ENCODE measurements around the gene SSC5D.

The SSC5D gene

DNA sequence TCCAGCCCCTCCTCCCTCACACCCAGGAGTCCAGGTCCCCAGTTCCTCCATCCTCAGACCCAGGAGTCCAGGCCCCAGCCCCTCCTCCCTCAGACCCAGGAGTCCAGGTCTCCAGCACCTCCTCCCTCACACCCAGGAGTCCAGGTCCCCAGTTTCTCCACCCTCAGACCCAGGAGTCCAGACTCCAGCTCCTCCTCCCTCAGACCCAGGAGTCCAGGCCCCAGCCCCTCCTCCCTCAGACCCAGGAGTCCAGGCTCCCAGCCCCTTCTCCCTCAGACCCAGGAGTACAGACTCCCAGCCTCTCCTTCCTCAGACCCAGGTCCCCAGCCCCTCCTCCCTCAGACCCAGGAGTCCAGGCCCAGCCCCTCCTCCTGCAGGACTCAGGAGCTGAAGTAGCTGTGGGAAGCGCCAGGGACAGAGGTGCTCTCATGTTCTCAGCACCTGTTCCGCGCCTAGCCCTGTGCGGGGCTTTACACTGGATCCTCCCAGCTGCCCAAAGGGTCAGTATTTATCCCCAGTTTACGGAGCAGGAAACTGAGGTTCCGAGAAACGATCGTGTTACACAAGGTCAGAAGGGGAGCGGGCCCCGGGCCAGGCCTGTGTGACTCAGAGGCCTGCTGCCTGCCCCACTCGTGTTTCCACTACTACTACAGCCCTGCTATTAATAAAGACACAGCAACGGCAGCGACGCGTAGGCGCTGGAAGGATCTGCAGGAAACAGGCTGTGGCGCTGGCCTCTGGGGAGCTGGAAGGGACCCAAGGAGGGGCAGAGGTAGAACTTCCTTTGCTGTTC is 58.8 kb downstream of the SSC5D start:
- Histone ChIP-seq H3K9me3 (ENCODE audit: control insufficient read depth in 1 of 2, low read length in 2 of 2) (no peaks in the 10 kb centered on the region), H3K4me1 (ENCODE audit: control insufficient read depth in 1 of 2, insufficient read depth in 2 of 2, low read length in 2 of 2) (peaks cover 5 to 8% of the 10 kb centered on the region in 2 donors), H3K36me3 (ENCODE audit: control insufficient read depth in 1 of 2, insufficient read depth in 2 of 2, low read length in 2 of 2) (no peaks in the 10 kb centered on the region), H3K27ac (ENCODE audit: low read depth, low read length) (no peak overlapping the region), H3K27me3 (ENCODE audit: control insufficient read depth in 1 of 2, insufficient read depth in 2 of 2, low read length in 2 of 2) (no peaks in the 10 kb centered on the region), H3K4me3 (ENCODE audit: low read depth in 1 of 2, low read length in 2 of 2) (no peak overlapping the region), H3K9ac (ENCODE audit: low read depth in 1 of 2, low read length in 2 of 2) (no peak overlapping the region)

DNA sequence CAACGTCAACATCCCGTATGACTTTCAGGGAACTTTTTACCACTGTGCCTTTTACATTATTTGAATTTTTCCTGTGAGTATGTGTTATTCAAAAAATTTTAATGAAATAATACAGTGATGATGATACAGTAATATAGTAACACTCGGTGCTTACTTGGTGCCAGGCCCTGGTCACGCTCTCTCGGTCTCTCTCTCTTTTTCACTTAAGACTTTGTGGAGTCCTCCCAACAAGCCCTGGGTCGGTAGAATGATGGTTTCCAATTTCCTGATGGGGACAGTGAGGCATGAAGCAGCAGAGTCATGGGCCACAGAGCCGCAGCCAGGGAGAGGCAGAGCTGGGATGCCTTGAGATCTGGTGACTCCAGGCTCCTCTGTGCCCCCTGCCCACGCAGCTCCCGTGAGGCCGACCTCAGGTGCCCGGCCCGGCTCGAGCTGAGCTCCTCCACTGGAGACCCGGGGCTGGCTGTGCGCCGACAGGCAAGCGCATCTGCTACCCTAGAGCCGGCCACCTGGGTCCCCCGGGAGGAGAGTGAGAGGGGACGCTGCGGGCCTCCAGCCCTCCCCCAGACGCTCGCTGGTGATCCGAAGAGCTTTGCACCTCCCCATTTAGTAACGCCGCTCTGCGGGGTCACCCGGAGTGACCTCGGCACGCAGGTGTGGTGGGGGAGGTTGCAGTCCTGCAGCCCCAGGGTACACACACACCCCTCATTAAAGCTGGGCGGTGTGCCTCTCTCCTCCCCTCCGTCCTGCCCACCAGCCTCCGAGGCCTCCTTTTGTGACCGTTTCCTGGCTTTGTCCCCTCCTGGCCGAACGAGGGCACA is 61.5 kb downstream of the SSC5D start:
- H3K9ac ChIP-seq (ENCODE audit: low read depth in 1 of 2, low read length in 2 of 2) = peak overlapping the region; percentile 17 to 51
- peaks cover 8 to 9% of the 10 kb centered on the region in 2 donors for H3K4me1 ChIP-seq (ENCODE audit: control insufficient read depth in 1 of 2, insufficient read depth in 2 of 2, low read length in 2 of 2)
- H3K36me3 ChIP-seq (ENCODE audit: control insufficient read depth in 1 of 2, insufficient read depth in 2 of 2, low read length in 2 of 2) = no peaks in the 10 kb centered on the region
- H3K4me3 ChIP-seq (ENCODE audit: low read depth in 1 of 2, low read length in 2 of 2) = peak overlapping the region; percentile 31 to 48
- H3K9me3 ChIP-seq (ENCODE audit: control insufficient read depth in 1 of 2, low read length in 2 of 2) = no peaks in the 10 kb centered on the region
- H3K27me3 ChIP-seq (ENCODE audit: control insufficient read depth in 1 of 2, insufficient read depth in 2 of 2, low read length in 2 of 2) = no peaks in the 10 kb centered on the region
- H3K27ac ChIP-seq (ENCODE audit: low read depth, low read length) = peak overlapping the region; percentile 27

DNA sequence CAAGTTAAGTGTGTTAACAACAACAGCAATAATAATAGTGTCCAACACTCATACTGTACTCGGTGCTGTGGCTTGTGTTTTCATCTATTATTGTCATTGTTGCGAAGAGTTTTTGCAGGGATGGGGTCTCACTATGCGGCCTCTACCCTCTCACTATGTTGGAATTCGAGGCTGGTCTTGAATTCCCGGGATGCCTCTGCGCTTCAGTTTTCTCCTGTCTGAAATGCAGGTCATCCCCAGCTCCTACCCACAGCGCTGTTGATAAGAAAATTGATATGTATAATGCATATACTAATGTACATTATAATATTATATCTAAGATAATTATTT is 62.0 kb downstream of the SSC5D start:
- no peaks in the 10 kb centered on the region for H3K36me3 ChIP-seq (ENCODE audit: control insufficient read depth in 1 of 2, insufficient read depth in 2 of 2, low read length in 2 of 2)
- peaks cover 8 to 9% of the 10 kb centered on the region in 2 donors for H3K4me1 ChIP-seq (ENCODE audit: control insufficient read depth in 1 of 2, insufficient read depth in 2 of 2, low read length in 2 of 2)
- no peaks in the 10 kb centered on the region for H3K9me3 ChIP-seq (ENCODE audit: control insufficient read depth in 1 of 2, low read length in 2 of 2)
- peak overlapping the region; percentile 31 to 48 for H3K4me3 ChIP-seq (ENCODE audit: low read depth in 1 of 2, low read length in 2 of 2)
- no peaks in the 10 kb centered on the region for H3K27me3 ChIP-seq (ENCODE audit: control insufficient read depth in 1 of 2, insufficient read depth in 2 of 2, low read length in 2 of 2)
- H3K27ac ChIP-seq (ENCODE audit: low read depth, low read length) = no peak overlapping the region
- peak overlapping the region in 1 of 2 donors; percentile 51 for H3K9ac ChIP-seq (ENCODE audit: low read depth in 1 of 2, low read length in 2 of 2)

DNA sequence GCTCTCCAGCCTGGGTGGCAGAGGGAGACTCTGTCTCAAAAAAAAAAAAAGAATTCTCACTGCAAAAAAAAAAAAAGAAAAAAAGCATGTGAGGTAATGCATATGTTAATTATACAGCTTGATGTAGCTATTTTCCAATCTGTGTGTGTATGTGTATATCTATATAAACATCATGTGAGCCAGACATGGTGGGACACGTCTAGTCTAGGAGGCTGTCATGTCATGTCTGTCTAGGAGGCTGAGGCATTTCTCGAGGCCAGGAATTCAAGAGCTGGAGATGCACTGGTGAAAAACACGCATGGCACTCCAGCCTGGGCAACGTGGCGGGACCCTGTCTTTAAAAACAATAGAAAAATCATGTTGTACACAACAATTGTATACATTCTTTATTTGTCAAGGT is 64.0 kb downstream of the SSC5D start:
- Histone ChIP-seq H3K27me3 (ENCODE audit: control insufficient read depth in 1 of 2, insufficient read depth in 2 of 2, low read length in 2 of 2) (no peaks in the 10 kb centered on the region), H3K27ac (ENCODE audit: low read depth, low read length) (no peak overlapping the region), H3K4me3 (ENCODE audit: low read depth in 1 of 2, low read length in 2 of 2) (no peak overlapping the region), H3K4me1 (ENCODE audit: control insufficient read depth in 1 of 2, insufficient read depth in 2 of 2, low read length in 2 of 2) (peaks cover 8 to 9% of the 10 kb centered on the region in 2 donors), H3K9me3 (ENCODE audit: control insufficient read depth in 1 of 2, low read length in 2 of 2) (no peaks in the 10 kb centered on the region), H3K9ac (ENCODE audit: low read depth in 1 of 2, low read length in 2 of 2) (no peak overlapping the region), H3K36me3 (ENCODE audit: control insufficient read depth in 1 of 2, insufficient read depth in 2 of 2, low read length in 2 of 2) (no peaks in the 10 kb centered on the region)

DNA sequence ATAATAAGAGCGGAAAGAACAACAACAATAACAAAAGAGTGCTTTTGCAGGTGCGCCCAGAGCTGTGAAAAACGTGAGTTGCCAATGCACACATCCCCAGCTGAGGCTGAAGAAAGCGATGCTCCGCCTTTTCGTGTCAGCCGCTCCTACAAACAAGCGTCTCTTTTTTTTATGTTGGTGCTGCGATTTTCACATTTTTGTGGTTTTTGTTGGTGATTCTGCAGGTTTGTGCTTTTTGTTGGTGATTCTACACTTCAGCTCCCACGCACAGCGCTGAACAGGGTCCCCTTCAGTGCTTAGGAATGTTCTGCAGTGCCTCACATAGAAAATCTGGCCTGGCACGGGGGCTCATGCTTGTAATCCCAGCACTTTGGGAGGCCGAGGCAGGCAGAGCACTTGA is 64.4 kb downstream of the SSC5D start:
- peaks cover 8 to 9% of the 10 kb centered on the region in 2 donors for H3K4me1 ChIP-seq (ENCODE audit: control insufficient read depth in 1 of 2, insufficient read depth in 2 of 2, low read length in 2 of 2)

DNA sequence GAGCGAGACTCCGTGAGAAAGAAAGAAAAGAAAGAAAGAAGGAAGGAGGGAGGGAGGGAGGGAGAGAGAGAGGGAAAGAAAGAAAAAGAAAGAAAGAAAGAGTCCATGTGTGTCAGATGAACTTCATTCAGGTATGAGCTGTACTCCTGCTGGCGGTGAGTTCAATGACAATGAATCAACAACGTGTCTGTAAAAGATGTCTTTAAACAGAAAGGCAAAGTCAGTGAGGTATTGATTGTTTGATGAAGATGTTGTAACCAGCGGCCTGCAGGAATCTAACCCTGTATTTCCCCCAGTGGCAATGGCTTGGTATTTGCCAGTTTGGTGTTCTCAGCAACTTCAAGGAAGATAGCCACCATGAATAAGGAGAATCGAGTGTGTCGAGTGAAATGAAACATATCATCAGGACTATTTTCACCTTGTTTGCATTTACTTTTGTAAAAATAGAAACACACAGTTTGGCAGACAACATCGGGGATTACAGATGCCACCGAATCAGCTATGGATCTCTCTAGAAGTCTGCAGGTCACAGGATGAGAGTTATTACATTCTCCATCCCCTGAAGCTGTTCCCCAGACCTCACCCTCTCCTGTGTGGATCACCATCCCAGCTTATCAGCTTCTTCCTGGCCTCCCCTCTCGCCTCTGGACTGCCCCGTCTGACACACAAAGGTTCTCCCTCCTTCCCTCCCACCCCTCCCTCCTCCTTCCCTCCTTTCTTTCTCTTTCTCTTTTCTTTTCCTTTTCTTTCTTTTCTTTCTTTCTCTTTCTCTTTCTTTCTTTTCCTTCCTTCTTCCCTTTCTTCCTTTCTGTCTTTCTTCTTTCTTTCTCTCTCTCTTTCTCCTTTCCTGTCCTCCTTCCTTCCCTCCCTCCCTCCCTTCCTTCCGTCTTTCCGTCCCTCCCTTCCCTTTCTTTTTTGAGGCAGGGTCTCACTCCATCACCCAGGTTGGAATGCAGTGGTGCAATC is 65.3 kb downstream of the SSC5D start:
- Histone ChIP-seq H3K4me3 (ENCODE audit: low read depth in 1 of 2, low read length in 2 of 2) (no peak overlapping the region), H3K9me3 (ENCODE audit: control insufficient read depth in 1 of 2, low read length in 2 of 2) (no peaks in the 10 kb centered on the region), H3K9ac (ENCODE audit: low read depth in 1 of 2, low read length in 2 of 2) (no peak overlapping the region), H3K27me3 (ENCODE audit: control insufficient read depth in 1 of 2, insufficient read depth in 2 of 2, low read length in 2 of 2) (no peaks in the 10 kb centered on the region), H3K36me3 (ENCODE audit: control insufficient read depth in 1 of 2, insufficient read depth in 2 of 2, low read length in 2 of 2) (no peaks in the 10 kb centered on the region), H3K4me1 (ENCODE audit: control insufficient read depth in 1 of 2, insufficient read depth in 2 of 2, low read length in 2 of 2) (peaks cover 8 to 9% of the 10 kb centered on the region in 2 donors), H3K27ac (ENCODE audit: low read depth, low read length) (no peak overlapping the region)

More for the DNA sequence above, 64.4 kb downstream of the SSC5D start:
- H3K27me3 ChIP-seq (ENCODE audit: control insufficient read depth in 1 of 2, insufficient read depth in 2 of 2, low read length in 2 of 2) = no peaks in the 10 kb centered on the region
- no peaks in the 10 kb centered on the region for H3K9me3 ChIP-seq (ENCODE audit: control insufficient read depth in 1 of 2, low read length in 2 of 2)
- no peak overlapping the region for H3K27ac ChIP-seq (ENCODE audit: low read depth, low read length)
- no peak overlapping the region for H3K9ac ChIP-seq (ENCODE audit: low read depth in 1 of 2, low read length in 2 of 2)
- H3K4me3 ChIP-seq (ENCODE audit: low read depth in 1 of 2, low read length in 2 of 2) = no peak overlapping the region
- H3K36me3 ChIP-seq (ENCODE audit: control insufficient read depth in 1 of 2, insufficient read depth in 2 of 2, low read length in 2 of 2) = no peaks in the 10 kb centered on the region

DNA sequence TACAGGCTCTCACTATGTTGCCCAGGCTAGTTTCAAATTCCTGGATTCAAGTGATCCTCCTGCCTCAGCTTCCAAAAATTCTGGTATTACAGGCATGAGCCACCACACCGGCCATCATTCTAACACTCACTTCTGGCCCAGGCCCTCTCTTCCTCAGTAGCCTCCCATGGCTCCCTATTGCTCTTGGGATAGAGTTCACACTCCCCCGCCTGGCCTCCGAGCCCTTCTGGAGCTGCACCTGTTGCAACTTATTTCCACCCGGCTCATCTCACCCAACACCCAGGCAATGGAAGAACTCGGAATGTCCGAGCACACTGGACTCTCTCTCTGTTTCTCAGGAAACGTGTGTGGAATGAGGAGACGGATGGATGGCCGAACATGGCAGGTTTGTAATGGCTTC is 66.1 kb downstream of the SSC5D start:
- Histone ChIP-seq H3K27ac (ENCODE audit: low read depth, low read length) (no peak overlapping the region), H3K4me1 (ENCODE audit: control insufficient read depth in 1 of 2, insufficient read depth in 2 of 2, low read length in 2 of 2) (peaks cover 8 to 9% of the 10 kb centered on the region in 2 donors), H3K27me3 (ENCODE audit: control insufficient read depth in 1 of 2, insufficient read depth in 2 of 2, low read length in 2 of 2) (no peaks in the 10 kb centered on the region), H3K36me3 (ENCODE audit: control insufficient read depth in 1 of 2, insufficient read depth in 2 of 2, low read length in 2 of 2) (no peaks in the 10 kb centered on the region), H3K9ac (ENCODE audit: low read depth in 1 of 2, low read length in 2 of 2) (no peak overlapping the region), H3K4me3 (ENCODE audit: low read depth in 1 of 2, low read length in 2 of 2) (no peak overlapping the region), H3K9me3 (ENCODE audit: control insufficient read depth in 1 of 2, low read length in 2 of 2) (no peaks in the 10 kb centered on the region)

DNA sequence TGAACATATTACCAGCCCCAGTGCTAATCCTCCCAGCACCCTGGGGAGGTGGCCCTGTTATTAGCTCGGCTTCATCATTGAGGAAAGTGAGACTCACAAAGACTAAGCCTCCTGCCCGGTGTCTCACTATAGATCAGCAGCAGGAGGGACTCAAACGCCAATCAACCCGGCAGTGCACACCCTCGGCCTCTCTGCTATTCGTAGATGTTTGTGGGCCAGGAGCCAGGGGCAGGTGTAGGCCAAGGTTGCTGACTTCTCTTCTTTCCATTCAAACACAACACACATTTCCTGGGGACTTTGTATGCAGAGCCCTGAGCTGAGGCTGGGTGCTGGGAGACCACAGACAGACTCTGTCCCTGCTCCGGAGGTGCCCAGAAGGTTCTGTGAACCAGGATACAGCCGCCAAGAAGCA is 66.5 kb downstream of the SSC5D start:
- no peaks in the 10 kb centered on the region for H3K9me3 ChIP-seq (ENCODE audit: control insufficient read depth in 1 of 2, low read length in 2 of 2)
- no peaks in the 10 kb centered on the region for H3K36me3 ChIP-seq (ENCODE audit: control insufficient read depth in 1 of 2, insufficient read depth in 2 of 2, low read length in 2 of 2)
- no peaks in the 10 kb centered on the region for H3K27me3 ChIP-seq (ENCODE audit: control insufficient read depth in 1 of 2, insufficient read depth in 2 of 2, low read length in 2 of 2)
- H3K27ac ChIP-seq (ENCODE audit: low read depth, low read length) = no peak overlapping the region
- H3K4me1 ChIP-seq (ENCODE audit: control insufficient read depth in 1 of 2, insufficient read depth in 2 of 2, low read length in 2 of 2) = peaks cover 4 to 9% of the 10 kb centered on the region in 2 donors
- H3K4me3 ChIP-seq (ENCODE audit: low read depth in 1 of 2, low read length in 2 of 2) = no peak overlapping the region
- no peak overlapping the region for H3K9ac ChIP-seq (ENCODE audit: low read depth in 1 of 2, low read length in 2 of 2)

DNA sequence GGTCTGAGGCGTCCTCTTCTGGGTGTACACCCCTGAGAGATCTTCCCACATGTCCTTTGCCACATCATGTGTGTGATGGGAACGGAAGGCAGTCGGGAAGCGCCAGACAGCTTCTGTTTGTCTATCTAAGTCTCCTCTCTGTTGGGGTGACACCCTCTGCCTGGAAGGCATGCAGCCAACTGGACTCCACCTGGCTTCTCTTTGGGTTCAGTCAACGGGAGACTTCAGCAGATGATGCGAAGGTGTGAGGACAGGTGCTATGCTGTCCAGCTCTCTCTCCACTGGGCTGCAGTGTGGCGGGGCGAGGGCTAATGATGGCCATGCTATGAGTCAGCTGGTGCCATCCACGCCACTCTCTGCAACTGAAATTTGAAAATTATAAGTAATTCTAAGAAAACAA is 71.4 kb downstream of the SSC5D start:
- peaks cover 0 to 4% of the 10 kb centered on the region in 2 donors for H3K9me3 ChIP-seq (ENCODE audit: control insufficient read depth in 1 of 2, low read length in 2 of 2)
- H3K4me1 ChIP-seq (ENCODE audit: control insufficient read depth in 1 of 2, insufficient read depth in 2 of 2, low read length in 2 of 2) = peaks cover 0 to 5% of the 10 kb centered on the region in 2 donors
- H3K4me3 ChIP-seq (ENCODE audit: low read depth in 1 of 2, low read length in 2 of 2) = no peak overlapping the region
- H3K36me3 ChIP-seq (ENCODE audit: control insufficient read depth in 1 of 2, insufficient read depth in 2 of 2, low read length in 2 of 2) = no peaks in the 10 kb centered on the region
- no peak overlapping the region for H3K27ac ChIP-seq (ENCODE audit: low read depth, low read length)
- no peaks in the 10 kb centered on the region for H3K27me3 ChIP-seq (ENCODE audit: control insufficient read depth in 1 of 2, insufficient read depth in 2 of 2, low read length in 2 of 2)
- no peak overlapping the region for H3K9ac ChIP-seq (ENCODE audit: low read depth in 1 of 2, low read length in 2 of 2)

Data from duodenal mucosa (tissue), 2 donors.